ENCODE results near the gene NPIPB13.
"Not testable (repeated sequence)": the region's sequence is repeated elsewhere in the genome, so short reads cannot be mapped to it uniquely, and the experiment has no call there.

DNA sequence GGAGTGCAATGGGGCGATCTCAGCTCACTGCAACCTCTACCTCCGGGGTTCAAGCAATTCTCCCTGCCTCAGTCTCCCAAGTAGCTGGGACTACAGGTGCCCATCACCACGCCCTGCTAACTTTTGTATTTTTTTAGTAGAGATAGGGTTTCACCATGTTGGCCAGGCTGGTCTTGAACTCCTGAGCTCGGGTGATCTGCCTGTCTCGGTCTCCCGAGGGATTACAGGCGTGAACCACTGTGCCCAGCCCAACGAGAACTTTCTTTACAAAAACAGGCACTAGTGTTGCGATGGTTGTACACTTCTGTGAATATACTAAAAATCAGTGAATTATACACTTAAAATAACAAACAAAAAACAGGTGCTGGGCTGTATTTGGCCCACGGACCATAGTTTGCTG is 34.1 kb upstream of the NPIPB13 start:
- TF ChIP-seq, protein P1, sequence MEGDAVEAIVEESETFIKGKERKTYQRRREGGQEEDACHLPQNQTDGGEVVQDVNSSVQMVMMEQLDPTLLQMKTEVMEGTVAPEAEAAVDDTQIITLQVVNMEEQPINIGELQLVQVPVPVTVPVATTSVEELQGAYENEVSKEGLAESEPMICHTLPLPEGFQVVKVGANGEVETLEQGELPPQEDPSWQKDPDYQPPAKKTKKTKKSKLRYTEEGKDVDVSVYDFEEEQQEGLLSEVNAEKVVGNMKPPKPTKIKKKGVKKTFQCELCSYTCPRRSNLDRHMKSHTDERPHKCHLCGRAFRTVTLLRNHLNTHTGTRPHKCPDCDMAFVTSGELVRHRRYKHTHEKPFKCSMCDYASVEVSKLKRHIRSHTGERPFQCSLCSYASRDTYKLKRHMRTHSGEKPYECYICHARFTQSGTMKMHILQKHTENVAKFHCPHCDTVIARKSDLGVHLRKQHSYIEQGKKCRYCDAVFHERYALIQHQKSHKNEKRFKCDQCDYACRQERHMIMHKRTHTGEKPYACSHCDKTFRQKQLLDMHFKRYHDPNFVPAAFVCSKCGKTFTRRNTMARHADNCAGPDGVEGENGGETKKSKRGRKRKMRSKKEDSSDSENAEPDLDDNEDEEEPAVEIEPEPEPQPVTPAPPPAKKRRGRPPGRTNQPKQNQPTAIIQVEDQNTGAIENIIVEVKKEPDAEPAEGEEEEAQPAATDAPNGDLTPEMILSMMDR (tag by site-specific recombination; IDR thresholded peaks at IDR 0.05) = not testable (repeated sequence)
- TF ChIP-seq TRIM28 (IDR thresholded peaks at IDR 0.05; ENCODE audit: borderline replicate concordance, low read length); ZNF416 (tag by site-specific recombination; IDR thresholded peaks at IDR 0.05); ZNF311 (tag by site-specific recombination; IDR thresholded peaks at IDR 0.05; ENCODE audit: borderline replicate concordance); ZNF843 (tag by site-specific recombination; IDR thresholded peaks at IDR 0.05): not testable (repeated sequence)
- TF ChIP-seq, protein P2, sequence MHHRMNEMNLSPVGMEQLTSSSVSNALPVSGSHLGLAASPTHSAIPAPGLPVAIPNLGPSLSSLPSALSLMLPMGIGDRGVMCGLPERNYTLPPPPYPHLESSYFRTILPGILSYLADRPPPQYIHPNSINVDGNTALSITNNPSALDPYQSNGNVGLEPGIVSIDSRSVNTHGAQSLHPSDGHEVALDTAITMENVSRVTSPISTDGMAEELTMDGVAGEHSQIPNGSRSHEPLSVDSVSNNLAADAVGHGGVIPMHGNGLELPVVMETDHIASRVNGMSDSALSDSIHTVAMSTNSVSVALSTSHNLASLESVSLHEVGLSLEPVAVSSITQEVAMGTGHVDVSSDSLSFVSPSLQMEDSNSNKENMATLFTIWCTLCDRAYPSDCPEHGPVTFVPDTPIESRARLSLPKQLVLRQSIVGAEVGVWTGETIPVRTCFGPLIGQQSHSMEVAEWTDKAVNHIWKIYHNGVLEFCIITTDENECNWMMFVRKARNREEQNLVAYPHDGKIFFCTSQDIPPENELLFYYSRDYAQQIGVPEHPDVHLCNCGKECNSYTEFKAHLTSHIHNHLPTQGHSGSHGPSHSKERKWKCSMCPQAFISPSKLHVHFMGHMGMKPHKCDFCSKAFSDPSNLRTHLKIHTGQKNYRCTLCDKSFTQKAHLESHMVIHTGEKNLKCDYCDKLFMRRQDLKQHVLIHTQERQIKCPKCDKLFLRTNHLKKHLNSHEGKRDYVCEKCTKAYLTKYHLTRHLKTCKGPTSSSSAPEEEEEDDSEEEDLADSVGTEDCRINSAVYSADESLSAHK (tag by site-specific recombination; IDR thresholded peaks at IDR 0.05) = not testable (repeated sequence)
